Activated CD8-positive, alpha-beta T cell treated with anti-CD3 and anti-CD28 coated beads for 36 hours (primary cell): ENCODE results near the gene CADM2. TPM values are rescaled to one million over a fixed set of nuclear protein-coding genes. Genes with fewer than 3 reads are reported as not detected.

Source experiments
- ATAC-seq: fragments of 200-7000 bp; cut with Tn5 transposase; one replicate; pipeline ENCODE4 v1.10.0; 2021; ENCODE audit warnings: mild to moderate bottlenecking, moderate library complexity
- CTCF ChIA-PET: fragments of 350-600 bp; sonication (Branson Sonifier 250); formaldehyde crosslinking; loops from one replicate; lab custom pipeline; 2021; ENCODE audit warnings: antibody characterized with exemption; lab: Charles Lee
- POLR2A ChIA-PET: fragments of 350-600 bp; sonication (Branson Sonifier 250); formaldehyde crosslinking; loops from one replicate; lab custom pipeline; 2021; ENCODE audit warnings: antibody characterized with exemption; lab: Charles Lee
- DNase-seq: peaks from one replicate; pipeline ENCODE4 v3.0.0-alpha.2; 2020
- H3K27ac Mint-ChIP-seq: one replicate; pipeline ENCODE4 v1.8.0; 2021; ENCODE audit warnings: mild to moderate bottlenecking, mixed read lengths
- H3K27me3 Mint-ChIP-seq: one replicate; pipeline ENCODE4 v1.8.0; 2021; ENCODE audit warnings: mixed read lengths
- H3K36me3 Mint-ChIP-seq: one replicate; pipeline ENCODE4 v1.8.0; 2021; ENCODE audit warnings: low read depth, mixed read lengths
- H3K4me1 Mint-ChIP-seq: one replicate; pipeline ENCODE4 v1.8.0; 2021; ENCODE audit warnings: low read depth, mixed read lengths
- H3K4me3 Mint-ChIP-seq: one replicate; pipeline ENCODE4 v1.8.0; 2021; ENCODE audit warnings: mild to moderate bottlenecking, moderate library complexity, mixed read lengths
- H3K9me3 Mint-ChIP-seq: one replicate; pipeline ENCODE4 v1.8.0; 2021; ENCODE audit warnings: mixed read lengths
- intact Hi-C: fragments of 100-400 bp; cut with micrococcal nuclease; formaldehyde crosslinking; loops from one replicate; pipeline ENCODE4 v1.10.0; 2022
- total RNA-seq, 2 experiments: library from RNA; stranded (reverse); gene quantifications; one replicate each; pipeline ENCODE4 v1.2.3, GENCODE V29; 2021
- TF ChIP-seq, protein P1 (sequence below): fragments of 200-600 bp; IDR thresholded peaks from one replicate; pipeline ENCODE4 v1.8.0; 2022; ENCODE audit warnings: antibody characterized with exemption, mild to moderate bottlenecking

CADM2 gene
- total RNA-seq, 2 experiments from 2014 or later = 0.38 TPM; not detected in 1

GRCh38 chr3:84983490-84983889 is 24.7 kb downstream of the CADM2 start:
- ChIA-PET POLR2A (no interaction called here), CTCF (no interaction called here)
- ATAC-seq (no peak), DNase-seq (no peak)
- H3K27me3 Mint-ChIP-seq = no peaks in the 10 kb centered on the region
- TF ChIP-seq, protein P1, sequence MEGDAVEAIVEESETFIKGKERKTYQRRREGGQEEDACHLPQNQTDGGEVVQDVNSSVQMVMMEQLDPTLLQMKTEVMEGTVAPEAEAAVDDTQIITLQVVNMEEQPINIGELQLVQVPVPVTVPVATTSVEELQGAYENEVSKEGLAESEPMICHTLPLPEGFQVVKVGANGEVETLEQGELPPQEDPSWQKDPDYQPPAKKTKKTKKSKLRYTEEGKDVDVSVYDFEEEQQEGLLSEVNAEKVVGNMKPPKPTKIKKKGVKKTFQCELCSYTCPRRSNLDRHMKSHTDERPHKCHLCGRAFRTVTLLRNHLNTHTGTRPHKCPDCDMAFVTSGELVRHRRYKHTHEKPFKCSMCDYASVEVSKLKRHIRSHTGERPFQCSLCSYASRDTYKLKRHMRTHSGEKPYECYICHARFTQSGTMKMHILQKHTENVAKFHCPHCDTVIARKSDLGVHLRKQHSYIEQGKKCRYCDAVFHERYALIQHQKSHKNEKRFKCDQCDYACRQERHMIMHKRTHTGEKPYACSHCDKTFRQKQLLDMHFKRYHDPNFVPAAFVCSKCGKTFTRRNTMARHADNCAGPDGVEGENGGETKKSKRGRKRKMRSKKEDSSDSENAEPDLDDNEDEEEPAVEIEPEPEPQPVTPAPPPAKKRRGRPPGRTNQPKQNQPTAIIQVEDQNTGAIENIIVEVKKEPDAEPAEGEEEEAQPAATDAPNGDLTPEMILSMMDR = no peak
- H3K4me3 Mint-ChIP-seq = no peak overlapping the region
- no peaks in the 10 kb centered on the region for H3K9me3 Mint-ChIP-seq
- intact Hi-C loops = no loop called here
- H3K36me3 Mint-ChIP-seq = no peaks in the 10 kb centered on the region
- H3K4me1 Mint-ChIP-seq = no peaks in the 10 kb centered on the region
- H3K27ac Mint-ChIP-seq = no peak overlapping the region

GRCh38 chr3:84984429-84984828 is 25.6 kb downstream of the CADM2 start:
- DNase-seq (no peak), ATAC-seq (no peak)
- no peaks in the 10 kb centered on the region for H3K9me3 Mint-ChIP-seq
- no peaks in the 10 kb centered on the region for H3K36me3 Mint-ChIP-seq
- H3K4me1 Mint-ChIP-seq = no peaks in the 10 kb centered on the region
- POLR2A ChIA-PET = no interaction called here
- CTCF ChIA-PET = no interaction called here
- no peak overlapping the region for H3K4me3 Mint-ChIP-seq
- intact Hi-C loops = no loop called here
- H3K27me3 Mint-ChIP-seq = no peaks in the 10 kb centered on the region
- no peak overlapping the region for H3K27ac Mint-ChIP-seq
- TF ChIP-seq, protein P1 = no peak

DNA sequence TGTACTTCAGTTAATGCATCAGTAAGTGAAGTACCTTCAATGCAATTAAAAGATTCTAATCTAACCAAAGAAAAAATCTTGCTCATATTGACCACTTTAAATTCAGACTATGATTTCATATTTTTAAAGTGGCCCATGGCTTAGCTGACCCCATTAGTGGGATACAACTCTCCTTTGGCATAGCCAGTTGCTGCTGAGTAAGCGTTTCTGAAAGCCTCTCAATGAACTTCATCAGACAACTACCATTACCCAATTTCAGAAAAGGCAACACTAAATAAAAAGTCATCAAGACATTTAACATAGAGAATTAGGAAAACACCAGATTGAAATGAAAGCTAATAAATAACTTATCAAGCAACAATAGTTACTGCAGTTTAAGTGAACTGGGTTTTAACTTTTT is 27.0 kb downstream of the CADM2 start:
- ChIA-PET POLR2A (no interaction called here), CTCF (no interaction called here)
- Mint-ChIP-seq H3K27me3 (no peaks in the 10 kb centered on the region), H3K27ac (no peak overlapping the region), H3K36me3 (no peaks in the 10 kb centered on the region), H3K4me1 (no peaks in the 10 kb centered on the region), H3K9me3 (no peaks in the 10 kb centered on the region), H3K4me3 (no peak overlapping the region)
- TF ChIP-seq, protein P1 = no peak
- no peak for ATAC-seq
- no peak for DNase-seq
- intact Hi-C loops = no loop called here

- no peak overlapping the region for H3K27ac Mint-ChIP-seq
- H3K9me3 Mint-ChIP-seq = no peaks in the 10 kb centered on the region
- no peaks in the 10 kb centered on the region for H3K4me1 Mint-ChIP-seq
- ATAC-seq (no peak), DNase-seq (no peak)
- POLR2A ChIA-PET = interaction anchor here (0.6 kb wide), 1 partner anchor 13 kb away, joined by 3 read pairs; no protein-coding TSS in a partner anchor
- CTCF ChIA-PET = no interaction called here
- TF ChIP-seq, protein P1 = no peak
- intact Hi-C loops = no loop called here
- no peak overlapping the region for H3K4me3 Mint-ChIP-seq
- no peaks in the 10 kb centered on the region for H3K36me3 Mint-ChIP-seq
- no peaks in the 10 kb centered on the region for H3K27me3 Mint-ChIP-seq
Measured at GRCh38 chr3:84987706-84988504, 29.1 kb downstream of the CADM2 start.

DNA sequence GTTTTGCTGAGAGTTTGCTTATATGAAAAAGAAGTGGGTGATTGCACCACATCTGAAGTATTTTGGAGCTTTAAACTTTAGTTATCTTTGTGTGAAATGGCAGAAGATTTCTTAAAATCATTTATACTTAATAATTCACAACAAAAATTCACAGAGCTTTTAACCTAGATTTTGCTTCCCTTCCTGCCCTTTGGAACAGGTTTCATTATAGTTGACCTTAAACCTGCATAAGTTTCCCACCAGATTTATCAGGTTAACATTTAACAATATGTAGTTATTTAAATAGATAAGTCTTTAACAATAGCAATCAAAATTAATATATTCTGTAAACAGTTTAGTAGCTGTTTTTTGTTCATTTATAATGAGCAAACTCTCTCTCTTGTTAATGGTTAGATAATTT is 30.3 kb downstream of the CADM2 start:
- H3K27me3 Mint-ChIP-seq = no peaks in the 10 kb centered on the region
- ChIA-PET CTCF (no interaction called here), POLR2A (no interaction called here)
- H3K27ac Mint-ChIP-seq = no peak overlapping the region
- no peaks in the 10 kb centered on the region for H3K36me3 Mint-ChIP-seq
- ATAC-seq = no peak
- peaks cover 3% of the 10 kb centered on the region for H3K9me3 Mint-ChIP-seq
- DNase-seq = no peak
- H3K4me3 Mint-ChIP-seq = no peak overlapping the region
- TF ChIP-seq, protein P1 = no peak
- intact Hi-C loops = no loop called here
- H3K4me1 Mint-ChIP-seq = no peaks in the 10 kb centered on the region
